Mucosa of descending colon (tissue), 3 donors: Measurements from ENCODE around the gene PLCB3. TPM values are rescaled to one million over a fixed set of nuclear protein-coding genes. Genes with fewer than 3 reads are reported as not detected.
A peak's percentile ranks its signal among the peaks of the same experiment; 100 is the strongest.

ENCODE experiments used
- ATAC-seq: fragments of 200-7000 bp; cut with Tn5 transposase; one replicate; pipeline ENCODE4 v1.9.1; 2020; ENCODE audit warnings: mild to moderate bottlenecking, moderate library complexity
- DNase-seq, 3 donors: peaks; one replicate each; pipeline ENCODE4 v3.0.0-alpha.2; 2020
- H3K36me3 ChIP-seq: fragments of 200-600 bp; one replicate; pipeline ENCODE4 v1.8.0; 2021; ENCODE audit warnings: low read depth, mild to moderate bottlenecking
- H3K4me1 ChIP-seq: fragments of 200-600 bp; one replicate; pipeline ENCODE4 v1.8.0; 2021; ENCODE audit warnings: low read depth, mild to moderate bottlenecking
- H3K4me3 ChIP-seq: fragments of 200-600 bp; one replicate; pipeline ENCODE4 v1.8.0; 2021; ENCODE audit warnings: mild to moderate bottlenecking
- H3K9me3 ChIP-seq: fragments of 200-600 bp; one replicate; pipeline ENCODE4 v1.8.0; 2021; ENCODE audit warnings: mild to moderate bottlenecking
- intact Hi-C, 2 donors: fragments of 100-400 bp; cut with DNase I in 1 of 2; cut with micrococcal nuclease in 1 of 2; formaldehyde crosslinking; loops; one replicate each; pipeline versions ENCODE4 v1.11.0 to v1.11.1; 2022; cut with DNase I, micrococcal nuclease
- total RNA-seq, 3 donors: library from RNA; stranded (reverse); fragmentation: NEBNext Ultra II Directional in 2 of 3; extraction: Animal tissue kit (Norgen Biotek cat#: 25700) in 2 of 3; gene quantifications; one replicate each; pipeline versions ENCODE4 v1.2.1 to v1.2.4, GENCODE V29; 2021 to 2023
- TF ChIP-seq, protein P1 (sequence below): fragments of 200-600 bp; IDR thresholded peaks from one replicate; pipeline ENCODE4 v1.8.0; 2022; ENCODE audit warnings: antibody characterized with exemption, mild to moderate bottlenecking
- donor health status: DM: no; HTN: no; CAD: no; lungs with moderate emphysema.
- donor health status: DM: no; HTN: no; CAD: no.
- donor health status: DM: no; HTN: yes; CAD: no.

PLCB3 gene
- total RNA-seq, 3 donors from 2014 or later: 51.1 to 72.1 (median 65.1) TPM

GRCh38 chr11:64239662-64240434, 11.5 kb upstream of the PLCB3 start:
- Histone ChIP-seq H3K4me1 (peaks cover 53% of the 10 kb centered on the region), H3K4me3 (no peak overlapping the region), H3K9me3 (no peaks in the 10 kb centered on the region), H3K36me3 (no peaks in the 10 kb centered on the region)
- intact Hi-C loops: loop anchor here in 1 of 2 donors (10.0 kb wide), 1 partner anchor 55 kb away; the partner anchor contains the start of gene STIP1
- DNase-seq: peak; percentile 24 to 70 (median 46)
- TF ChIP-seq, protein P1, sequence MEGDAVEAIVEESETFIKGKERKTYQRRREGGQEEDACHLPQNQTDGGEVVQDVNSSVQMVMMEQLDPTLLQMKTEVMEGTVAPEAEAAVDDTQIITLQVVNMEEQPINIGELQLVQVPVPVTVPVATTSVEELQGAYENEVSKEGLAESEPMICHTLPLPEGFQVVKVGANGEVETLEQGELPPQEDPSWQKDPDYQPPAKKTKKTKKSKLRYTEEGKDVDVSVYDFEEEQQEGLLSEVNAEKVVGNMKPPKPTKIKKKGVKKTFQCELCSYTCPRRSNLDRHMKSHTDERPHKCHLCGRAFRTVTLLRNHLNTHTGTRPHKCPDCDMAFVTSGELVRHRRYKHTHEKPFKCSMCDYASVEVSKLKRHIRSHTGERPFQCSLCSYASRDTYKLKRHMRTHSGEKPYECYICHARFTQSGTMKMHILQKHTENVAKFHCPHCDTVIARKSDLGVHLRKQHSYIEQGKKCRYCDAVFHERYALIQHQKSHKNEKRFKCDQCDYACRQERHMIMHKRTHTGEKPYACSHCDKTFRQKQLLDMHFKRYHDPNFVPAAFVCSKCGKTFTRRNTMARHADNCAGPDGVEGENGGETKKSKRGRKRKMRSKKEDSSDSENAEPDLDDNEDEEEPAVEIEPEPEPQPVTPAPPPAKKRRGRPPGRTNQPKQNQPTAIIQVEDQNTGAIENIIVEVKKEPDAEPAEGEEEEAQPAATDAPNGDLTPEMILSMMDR: no peak
- peak; percentile 3 for ATAC-seq

DNA sequence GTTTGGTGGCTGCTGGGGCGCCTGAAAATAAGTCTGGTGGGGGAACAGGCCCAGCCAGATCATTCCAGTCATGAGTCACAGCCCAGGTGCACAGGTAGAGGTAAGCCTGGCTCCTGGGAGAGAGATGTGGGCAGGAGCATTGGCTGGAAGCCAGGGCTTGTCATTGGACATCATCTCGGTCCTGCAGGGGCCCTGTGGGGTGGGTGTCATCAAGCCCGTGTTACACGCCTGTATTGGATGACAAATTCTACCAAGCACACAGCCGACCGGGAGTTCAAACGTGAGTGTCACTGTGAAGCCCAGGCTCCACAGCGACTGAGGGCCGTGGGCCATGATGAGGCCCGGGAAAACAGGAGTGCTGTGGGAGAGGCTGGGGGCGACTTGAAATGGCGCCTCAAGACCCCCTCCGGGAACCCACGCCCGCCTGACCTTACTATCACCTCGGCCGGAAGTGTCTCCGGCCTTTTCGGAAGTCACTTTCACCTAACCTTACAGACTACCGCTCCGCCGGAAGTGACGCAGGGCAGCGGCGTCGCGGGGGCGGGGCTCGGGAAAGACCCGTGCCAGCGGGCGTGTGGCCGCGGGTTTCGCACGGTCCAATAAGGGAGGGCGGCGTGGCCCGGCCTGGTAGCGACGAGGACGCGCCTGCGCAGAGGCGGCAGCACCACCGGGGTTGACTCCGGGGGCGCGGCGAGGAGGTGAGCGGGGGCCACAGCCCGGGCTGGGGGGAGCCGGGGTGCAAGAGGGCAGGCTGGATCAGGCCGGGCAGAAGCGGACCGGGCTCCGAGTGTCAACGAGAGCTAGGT, 10.7 kb upstream of the PLCB3 start, which contains the start of gene FKBP2:
TSS of gene FKBP2 (plus strand) at position 661 of the 806 bp plus-strand sequence. CDS start 1,293 bp downstream, outside the sequence.
- ATAC-seq: peak; percentile 69
- H3K36me3 ChIP-seq: no peaks in the 10 kb centered on the region
- no peaks in the 10 kb centered on the region for H3K9me3 ChIP-seq
- peak; percentile 97 to 99 (median 99) for DNase-seq
- intact Hi-C loops: loop anchor here in 1 of 2 donors (10.0 kb wide), 1 partner anchor 56 kb away; the partner anchor contains the start of gene STIP1
- TF ChIP-seq, protein P1: no peak
- H3K4me3 ChIP-seq: peak within 1 kb of the TSS; percentile 86
- peaks cover 50% of the 10 kb centered on the region for H3K4me1 ChIP-seq

GRCh38 chr11:64241241-64241490, 10.2 kb upstream of the PLCB3 start:
- H3K36me3 ChIP-seq: no peaks in the 10 kb centered on the region
- peak overlapping the region; percentile 20 for H3K4me3 ChIP-seq
- TF ChIP-seq, protein P1: no peak
- intact Hi-C loops: loop anchor here in 1 of 2 donors (10.0 kb wide), 1 partner anchor 56 kb away; the partner anchor contains the start of gene STIP1
- DNase-seq (peak in 2 of 3 donors; percentile 100), ATAC-seq (peak; percentile 77)
- peaks cover 48% of the 10 kb centered on the region for H3K4me1 ChIP-seq
- no peaks in the 10 kb centered on the region for H3K9me3 ChIP-seq

- Histone ChIP-seq H3K4me3 (peak overlapping the region; percentile 86), H3K36me3 (no peaks in the 10 kb centered on the region), H3K9me3 (no peaks in the 10 kb centered on the region), H3K4me1 (peaks cover 48% of the 10 kb centered on the region)
- TF ChIP-seq, protein P1: peak; percentile 23
- DNase-seq (peak in 1 of 3 donors; percentile 99), ATAC-seq (peak; percentile 7)
- intact Hi-C loops: loop anchor here in 1 of 2 donors (10.0 kb wide), 1 partner anchor 57 kb away; the partner anchor contains the start of gene STIP1
Measured at GRCh38 chr11:64241491-64242374, 9.6 kb upstream of the PLCB3 start.
